GM06990 (cell line): ENCODE data around the gene CIAPIN1.

Source experiments
- DNase-seq: peaks from one replicate; pipeline ENCODE4 v3.0.0-alpha.2; 2011; ENCODE audit not compliant: insufficient read length; ENCODE audit errors: extremely low read depth
- H3K27me3 ChIP-seq: replicated peaks from 2 replicates; pipeline ENCODE4 v1.6.0; 2011; ENCODE audit warnings: low read length; ENCODE audit not compliant: control insufficient read depth, insufficient read depth
- H3K36me3 ChIP-seq: 2 replicates; pipeline ENCODE4 v1.5.1; 2011; ENCODE audit warnings: low read length; ENCODE audit not compliant: control insufficient read depth, insufficient read depth
- H3K4me3 ChIP-seq: replicated peaks from 2 replicates; pipeline ENCODE4 v1.5.1; 2011; ENCODE audit warnings: low read depth, mild to moderate bottlenecking, control low read depth, low read length
- TF ChIP-seq, protein P1 (sequence below): IDR thresholded peaks from 2 replicates; pipeline ENCODE4 v1.5.1; 2011; ENCODE audit warnings: low read length, control low read depth, mild to moderate bottlenecking, inconsistent platforms; ENCODE audit not compliant: insufficient read depth, poor library complexity, severe bottlenecking

Gene CIAPIN1

GRCh38 chr16:57472665-57473060, 25.5 kb upstream of the CIAPIN1 start:
- Histone ChIP-seq H3K27me3 (no peaks in the 10 kb centered on the region), H3K36me3 (peaks cover 35% of the 10 kb centered on the region), H3K4me3 (no peak overlapping the region)
- no peak for DNase-seq
- TF ChIP-seq, protein P1, sequence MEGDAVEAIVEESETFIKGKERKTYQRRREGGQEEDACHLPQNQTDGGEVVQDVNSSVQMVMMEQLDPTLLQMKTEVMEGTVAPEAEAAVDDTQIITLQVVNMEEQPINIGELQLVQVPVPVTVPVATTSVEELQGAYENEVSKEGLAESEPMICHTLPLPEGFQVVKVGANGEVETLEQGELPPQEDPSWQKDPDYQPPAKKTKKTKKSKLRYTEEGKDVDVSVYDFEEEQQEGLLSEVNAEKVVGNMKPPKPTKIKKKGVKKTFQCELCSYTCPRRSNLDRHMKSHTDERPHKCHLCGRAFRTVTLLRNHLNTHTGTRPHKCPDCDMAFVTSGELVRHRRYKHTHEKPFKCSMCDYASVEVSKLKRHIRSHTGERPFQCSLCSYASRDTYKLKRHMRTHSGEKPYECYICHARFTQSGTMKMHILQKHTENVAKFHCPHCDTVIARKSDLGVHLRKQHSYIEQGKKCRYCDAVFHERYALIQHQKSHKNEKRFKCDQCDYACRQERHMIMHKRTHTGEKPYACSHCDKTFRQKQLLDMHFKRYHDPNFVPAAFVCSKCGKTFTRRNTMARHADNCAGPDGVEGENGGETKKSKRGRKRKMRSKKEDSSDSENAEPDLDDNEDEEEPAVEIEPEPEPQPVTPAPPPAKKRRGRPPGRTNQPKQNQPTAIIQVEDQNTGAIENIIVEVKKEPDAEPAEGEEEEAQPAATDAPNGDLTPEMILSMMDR = no peak

- Histone ChIP-seq H3K27me3 (no peaks in the 10 kb centered on the region), H3K4me3 (no peak overlapping the region), H3K36me3 (peaks cover 35% of the 10 kb centered on the region)
- TF ChIP-seq, protein P1 = no peak
- no peak for DNase-seq
Measured at GRCh38 chr16:57471852-57472664, 24.9 kb upstream of the CIAPIN1 start.

GRCh38 chr16:57471209-57471608, 24.0 kb upstream of the CIAPIN1 start:
- Histone ChIP-seq H3K36me3 (peaks cover 39% of the 10 kb centered on the region), H3K4me3 (no peak overlapping the region), H3K27me3 (no peaks in the 10 kb centered on the region)
- TF ChIP-seq, protein P1 = no peak
- no peak for DNase-seq

DNA sequence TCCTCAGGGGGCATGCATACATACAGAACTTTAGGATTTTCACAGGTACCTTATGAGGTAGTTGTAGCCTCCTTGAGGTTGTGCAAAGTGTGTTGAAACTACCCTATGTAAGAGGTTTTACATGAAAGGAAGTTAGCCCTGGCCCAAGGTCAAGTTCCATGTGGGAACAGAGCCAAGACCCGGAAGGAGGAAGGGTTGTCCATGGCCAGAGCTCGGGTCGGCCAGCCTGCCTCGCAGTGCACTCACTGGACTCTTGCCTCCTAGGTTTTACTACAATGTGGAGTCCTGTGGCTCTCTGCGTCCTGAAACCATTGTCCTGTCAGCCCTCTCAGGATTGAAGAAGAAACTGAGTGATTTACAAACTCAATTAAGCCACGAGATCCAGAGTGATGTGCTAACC, 23.5 kb upstream of the CIAPIN1 start:
- Histone ChIP-seq H3K27me3 (no peaks in the 10 kb centered on the region), H3K4me3 (no peak overlapping the region), H3K36me3 (peaks cover 41% of the 10 kb centered on the region)
- TF ChIP-seq, protein P1 = no peak
- DNase-seq = no peak

GRCh38 chr16:57469917-57470470, 22.8 kb upstream of the CIAPIN1 start:
- H3K27me3 ChIP-seq = no peaks in the 10 kb centered on the region
- H3K36me3 ChIP-seq = peaks cover 41% of the 10 kb centered on the region
- TF ChIP-seq, protein P1 = no peak
- DNase-seq = no peak
- H3K4me3 ChIP-seq = no peak overlapping the region
